Endothelial cell (in vitro differentiated cells): Measurements from ENCODE around the gene VAV2. TPM values are rescaled to one million over a fixed set of nuclear protein-coding genes. Genes with fewer than 3 reads are reported as not detected.

Experiments used
- DNase-seq: peaks from one replicate; pipeline ENCODE4 v3.0.0; 2021; ENCODE audit warnings: low spot score
- H3K27ac Mint-ChIP-seq: one replicate; pipeline ENCODE4 v1.8.0; 2021; ENCODE audit warnings: mixed read lengths, inconsistent platforms; ENCODE audit not compliant: unreplicated experiment
- H3K27me3 Mint-ChIP-seq: one replicate; pipeline ENCODE4 v1.8.0; 2021; ENCODE audit warnings: mild to moderate bottlenecking, moderate library complexity, mixed read lengths, inconsistent platforms; ENCODE audit not compliant: unreplicated experiment
- H3K36me3 Mint-ChIP-seq: one replicate; pipeline ENCODE4 v1.8.0; 2021; ENCODE audit warnings: mild to moderate bottlenecking, low read depth, mixed read lengths, inconsistent platforms; ENCODE audit not compliant: unreplicated experiment
- H3K4me1 Mint-ChIP-seq: one replicate; pipeline ENCODE4 v1.8.0; 2021; ENCODE audit warnings: mild to moderate bottlenecking, mixed read lengths, inconsistent platforms; ENCODE audit not compliant: unreplicated experiment
- H3K4me3 Mint-ChIP-seq: one replicate; pipeline ENCODE4 v1.8.0; 2021; ENCODE audit warnings: mild to moderate bottlenecking, mixed read lengths, inconsistent platforms; ENCODE audit not compliant: unreplicated experiment
- H3K9me3 Mint-ChIP-seq: one replicate; pipeline ENCODE4 v1.8.0; 2021; ENCODE audit warnings: mixed read lengths, inconsistent platforms; ENCODE audit not compliant: unreplicated experiment
- total RNA-seq: library from RNA; stranded (reverse); fragmentation: NEBNext Ultra II Directional; extraction: Animal tissue kit (Norgen Biotek cat#: 25700); gene quantifications from one replicate; pipeline ENCODE4 v1.2.1, GENCODE V29; 2021; ENCODE audit not compliant: unreplicated experiment
- TF ChIP-seq, protein P1 (sequence below): fragments of 200-600 bp; sonication (generic); IDR thresholded peaks from one replicate; pipeline ENCODE4 v1.5.0; 2021; ENCODE audit warnings: antibody characterized with exemption; ENCODE audit not compliant: unreplicated experiment

The VAV2 gene
- total RNA-seq, 1 donor from 2014 or later, result 27.2 TPM

DNA sequence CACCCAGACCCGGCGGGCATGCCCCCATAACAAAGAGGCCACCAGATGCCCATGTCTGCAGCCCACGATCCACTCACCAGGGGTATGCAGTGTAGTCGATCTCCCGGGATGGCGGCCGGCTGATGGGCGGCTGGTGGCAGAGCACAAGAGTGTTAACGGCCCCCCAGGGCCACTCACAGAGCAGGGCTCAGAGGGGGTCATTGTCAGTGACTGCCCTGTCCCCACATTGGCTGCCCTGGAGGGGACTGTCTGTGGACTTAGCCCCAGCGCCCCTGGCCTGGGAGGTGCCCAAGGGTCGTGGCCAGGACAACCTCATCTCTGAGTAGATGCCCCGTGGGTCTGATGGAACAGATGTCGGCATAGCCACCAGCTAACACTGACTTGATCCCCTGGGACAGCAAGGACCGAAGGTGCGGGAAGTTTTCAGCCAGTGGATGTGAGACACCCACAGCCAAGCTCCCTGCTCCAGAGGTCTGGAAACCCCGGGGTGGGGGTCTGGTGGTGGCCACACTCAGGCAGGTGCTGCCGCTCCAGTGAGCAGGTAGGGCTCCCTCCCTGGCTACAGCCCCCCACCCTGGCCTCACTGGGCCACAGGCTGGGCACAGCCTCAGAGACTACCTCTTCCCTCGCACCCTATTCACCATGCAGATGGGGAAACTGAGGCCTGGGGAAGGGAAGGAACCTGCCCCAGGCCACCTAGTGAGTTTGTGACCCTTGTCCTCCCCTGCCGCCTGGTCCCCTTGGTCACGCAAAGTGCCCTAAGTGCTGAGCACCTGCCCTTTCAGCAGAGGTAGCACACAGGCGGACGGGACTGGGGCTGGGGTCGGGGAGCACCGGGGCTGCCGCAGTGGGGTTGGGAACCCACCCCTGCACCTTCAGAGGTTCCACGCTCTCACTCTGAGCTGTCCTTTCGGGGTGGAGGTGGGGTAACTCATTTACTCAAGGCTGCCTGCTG lies 215.9 kb downstream of the VAV2 start:
- TF ChIP-seq, protein P1, sequence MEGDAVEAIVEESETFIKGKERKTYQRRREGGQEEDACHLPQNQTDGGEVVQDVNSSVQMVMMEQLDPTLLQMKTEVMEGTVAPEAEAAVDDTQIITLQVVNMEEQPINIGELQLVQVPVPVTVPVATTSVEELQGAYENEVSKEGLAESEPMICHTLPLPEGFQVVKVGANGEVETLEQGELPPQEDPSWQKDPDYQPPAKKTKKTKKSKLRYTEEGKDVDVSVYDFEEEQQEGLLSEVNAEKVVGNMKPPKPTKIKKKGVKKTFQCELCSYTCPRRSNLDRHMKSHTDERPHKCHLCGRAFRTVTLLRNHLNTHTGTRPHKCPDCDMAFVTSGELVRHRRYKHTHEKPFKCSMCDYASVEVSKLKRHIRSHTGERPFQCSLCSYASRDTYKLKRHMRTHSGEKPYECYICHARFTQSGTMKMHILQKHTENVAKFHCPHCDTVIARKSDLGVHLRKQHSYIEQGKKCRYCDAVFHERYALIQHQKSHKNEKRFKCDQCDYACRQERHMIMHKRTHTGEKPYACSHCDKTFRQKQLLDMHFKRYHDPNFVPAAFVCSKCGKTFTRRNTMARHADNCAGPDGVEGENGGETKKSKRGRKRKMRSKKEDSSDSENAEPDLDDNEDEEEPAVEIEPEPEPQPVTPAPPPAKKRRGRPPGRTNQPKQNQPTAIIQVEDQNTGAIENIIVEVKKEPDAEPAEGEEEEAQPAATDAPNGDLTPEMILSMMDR, result no peak
- no peak for DNase-seq
- Mint-ChIP-seq H3K9me3 (no peaks in the 10 kb centered on the region), H3K4me1 (no peaks in the 10 kb centered on the region), H3K36me3 (peaks cover 6% of the 10 kb centered on the region), H3K27me3 (peaks cover 7% of the 10 kb centered on the region), H3K4me3 (no peak overlapping the region), H3K27ac (no peak overlapping the region)

DNA sequence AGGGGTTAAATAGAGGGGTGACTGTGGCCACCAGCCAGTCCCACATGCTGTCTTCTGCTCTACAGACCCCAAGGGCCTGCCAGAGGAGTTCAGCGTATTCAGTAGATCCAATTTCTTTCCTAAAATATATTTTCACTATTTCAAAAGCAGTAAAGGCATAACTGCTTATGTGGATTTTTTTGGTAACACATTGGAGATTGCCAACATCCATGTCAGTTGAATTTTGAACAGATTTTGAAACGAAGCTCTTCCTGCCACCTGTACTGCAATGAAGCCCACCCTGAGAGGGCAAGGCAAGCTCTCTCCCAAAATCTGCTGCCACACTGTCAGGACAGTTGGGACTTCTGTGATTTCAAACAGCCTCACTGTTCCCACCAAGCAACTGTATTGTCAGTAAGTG lies 216.8 kb downstream of the VAV2 start:
- Mint-ChIP-seq H3K36me3 (peaks cover 11% of the 10 kb centered on the region), H3K9me3 (no peaks in the 10 kb centered on the region), H3K27me3 (peaks cover 5% of the 10 kb centered on the region), H3K27ac (no peak overlapping the region), H3K4me3 (peak overlapping the region; percentile 58), H3K4me1 (no peaks in the 10 kb centered on the region)
- TF ChIP-seq, protein P1, result no peak
- DNase-seq, result no peak

DNA sequence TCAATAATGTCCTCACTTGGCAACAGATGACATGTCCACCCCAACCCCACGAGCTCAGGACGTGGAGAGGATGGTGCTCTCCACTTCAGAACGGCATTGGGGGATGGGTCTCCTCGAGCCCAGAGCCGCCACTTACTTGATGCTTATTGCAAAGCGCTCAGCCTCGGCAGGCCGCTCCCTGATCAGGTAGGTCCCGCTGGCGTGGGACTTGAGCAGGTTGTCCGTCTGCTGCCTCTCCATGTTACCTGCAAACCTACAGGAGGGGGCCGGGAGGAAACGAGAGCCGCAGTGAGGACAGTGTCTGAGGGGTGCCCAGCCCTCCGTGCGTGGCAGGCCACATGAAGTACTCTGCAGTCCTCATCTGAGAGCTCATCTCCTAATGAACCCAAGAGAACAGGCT lies 217.3 kb downstream of the VAV2 start:
- no peaks in the 10 kb centered on the region for H3K4me1 Mint-ChIP-seq
- no peak overlapping the region for H3K27ac Mint-ChIP-seq
- no peaks in the 10 kb centered on the region for H3K9me3 Mint-ChIP-seq
- peaks cover 11% of the 10 kb centered on the region for H3K36me3 Mint-ChIP-seq
- peaks cover 5% of the 10 kb centered on the region for H3K27me3 Mint-ChIP-seq
- no peak overlapping the region for H3K4me3 Mint-ChIP-seq
- DNase-seq, result no peak
- TF ChIP-seq, protein P1, result no peak

DNA sequence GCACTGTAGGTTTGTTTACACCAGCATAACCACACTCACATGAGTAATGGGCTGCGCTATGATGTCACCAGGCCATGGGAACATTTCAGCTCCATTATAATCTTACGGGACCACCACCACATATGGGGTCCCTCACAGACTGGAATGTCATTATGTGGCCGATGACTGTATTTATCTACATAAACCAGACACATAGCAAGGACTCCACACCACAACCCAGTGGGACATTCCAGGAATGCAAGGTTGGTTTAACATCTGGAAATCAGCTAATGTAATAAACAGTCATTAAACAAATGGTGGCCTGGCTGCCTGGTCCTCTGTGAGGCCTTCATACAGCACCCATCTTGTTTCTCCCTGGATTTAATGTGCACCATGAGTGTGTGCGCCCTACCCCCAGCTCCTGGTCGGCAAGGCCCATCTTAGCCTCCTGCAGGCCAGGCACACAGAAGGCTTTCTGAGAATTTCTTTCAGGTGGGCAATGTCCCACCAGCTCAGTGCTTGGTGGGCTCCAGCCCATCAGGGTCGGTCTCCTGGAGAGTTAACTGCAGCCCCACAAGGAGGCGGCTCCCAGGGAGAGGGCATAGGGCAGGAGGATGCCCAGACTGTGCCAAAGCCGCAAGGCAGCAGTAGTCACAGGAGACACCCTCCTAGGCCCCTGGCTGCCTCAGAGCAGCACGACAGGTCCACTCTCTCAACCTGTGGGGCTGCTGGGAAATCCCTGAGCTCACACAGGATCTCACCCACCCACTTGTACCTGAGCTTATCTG lies 218.1 kb downstream of the VAV2 start:
- no peak overlapping the region for H3K4me3 Mint-ChIP-seq
- H3K9me3 Mint-ChIP-seq, result no peaks in the 10 kb centered on the region
- no peaks in the 10 kb centered on the region for H3K4me1 Mint-ChIP-seq
- no peak overlapping the region for H3K27ac Mint-ChIP-seq
- TF ChIP-seq, protein P1, result no peak
- H3K36me3 Mint-ChIP-seq, result peaks cover 10% of the 10 kb centered on the region
- H3K27me3 Mint-ChIP-seq, result peaks cover 5% of the 10 kb centered on the region
- DNase-seq, result no peak
